ENCODE measurements around the gene TMEM135.

- no peak for TF ChIP-seq CTCF (IDR thresholded peaks at IDR 0.05)
- TF ChIP-seq POLR2AphosphoS5 (IDR thresholded peaks at IDR 0.05): no peak
Observed at GRCh38 chr11:87185228-87185627, 147.5 kb downstream of the TMEM135 start.

All from breast epithelium (tissue), 3 donors.